ENCODE results near the gene DLG2.

DNA sequence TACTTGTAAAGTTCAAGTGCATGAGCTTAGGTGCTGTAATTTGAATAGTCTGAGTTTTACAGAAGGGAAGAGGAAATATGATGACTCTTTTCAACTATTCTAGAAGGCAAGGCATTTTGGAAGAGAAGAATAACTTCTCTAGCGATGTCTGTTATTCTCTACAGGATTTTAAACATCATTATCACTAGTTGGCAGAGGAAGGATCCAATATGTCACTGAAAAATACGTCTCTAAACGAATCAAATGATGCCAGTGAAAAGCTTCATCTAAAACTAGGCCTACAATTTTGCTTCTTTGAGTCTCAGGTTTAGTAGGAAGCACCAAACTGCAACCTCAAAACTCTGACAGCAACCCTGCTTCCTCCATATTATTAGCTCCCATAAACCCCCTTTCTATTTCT, 581.4 kb downstream of the DLG2 start:
- TF ChIP-seq, protein P1, sequence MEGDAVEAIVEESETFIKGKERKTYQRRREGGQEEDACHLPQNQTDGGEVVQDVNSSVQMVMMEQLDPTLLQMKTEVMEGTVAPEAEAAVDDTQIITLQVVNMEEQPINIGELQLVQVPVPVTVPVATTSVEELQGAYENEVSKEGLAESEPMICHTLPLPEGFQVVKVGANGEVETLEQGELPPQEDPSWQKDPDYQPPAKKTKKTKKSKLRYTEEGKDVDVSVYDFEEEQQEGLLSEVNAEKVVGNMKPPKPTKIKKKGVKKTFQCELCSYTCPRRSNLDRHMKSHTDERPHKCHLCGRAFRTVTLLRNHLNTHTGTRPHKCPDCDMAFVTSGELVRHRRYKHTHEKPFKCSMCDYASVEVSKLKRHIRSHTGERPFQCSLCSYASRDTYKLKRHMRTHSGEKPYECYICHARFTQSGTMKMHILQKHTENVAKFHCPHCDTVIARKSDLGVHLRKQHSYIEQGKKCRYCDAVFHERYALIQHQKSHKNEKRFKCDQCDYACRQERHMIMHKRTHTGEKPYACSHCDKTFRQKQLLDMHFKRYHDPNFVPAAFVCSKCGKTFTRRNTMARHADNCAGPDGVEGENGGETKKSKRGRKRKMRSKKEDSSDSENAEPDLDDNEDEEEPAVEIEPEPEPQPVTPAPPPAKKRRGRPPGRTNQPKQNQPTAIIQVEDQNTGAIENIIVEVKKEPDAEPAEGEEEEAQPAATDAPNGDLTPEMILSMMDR (IDR thresholded peaks at IDR 0.05; ENCODE audit: insufficient read depth, low read depth, low read length) = no peak
- no peak for TF ChIP-seq EZH2 (IDR thresholded peaks at IDR 0.05; ENCODE audit: insufficient read depth, low read length)
